Eye (tissue), 1 donor: ENCODE measurements around the gene RAX2.
A peak's percentile ranks its signal among the peaks of the same experiment; 100 is the strongest.
"Not testable (repeated sequence)": the region's sequence is repeated elsewhere in the genome, so short reads cannot be mapped to it uniquely, and the experiment has no call there.

ENCODE experiments used
- DNase-seq: peaks from one replicate; pipeline ENCODE4 v3.0.0-alpha.2; 2015

Gene RAX2

GRCh38 chr19:3775831-3776230 lies 3.8 kb upstream of the RAX2 start:
- no peak for DNase-seq

- DNase-seq, result no peak
Measured at GRCh38 chr19:3775374-3775711, 3.3 kb upstream of the RAX2 start.

- peak; percentile 55 for DNase-seq
Measured at GRCh38 chr19:3774621-3775373, 2.8 kb upstream of the RAX2 start.

- DNase-seq, result no peak
Measured at GRCh38 chr19:3773814-3774515, 1.9 kb upstream of the RAX2 start.

- DNase-seq, result no peak
Measured at GRCh38 chr19:3771000-3771905, 775 bp downstream of the RAX2 start.

GRCh38 chr19:3770136-3770999 lies 1.7 kb downstream of the RAX2 start:
- no peak for DNase-seq

- no peak for DNase-seq
Measured at GRCh38 chr19:3769494-3769893, 2.5 kb downstream of the RAX2 start.

GRCh38 chr19:3768748-3769099 lies 3.3 kb downstream of the RAX2 start:
- no peak for DNase-seq

GRCh38 chr19:3768015-3768747 lies 3.8 kb downstream of the RAX2 start:
- DNase-seq, result no peak

GRCh38 chr19:3767050-3767449 lies 5.0 kb downstream of the RAX2 start:
- no peak for DNase-seq

- no peak for DNase-seq
Measured at GRCh38 chr19:3766520-3766919, 5.5 kb downstream of the RAX2 start.

GRCh38 chr19:3765757-3766156 lies 6.3 kb downstream of the RAX2 start:
- DNase-seq, result not testable (repeated sequence)

GRCh38 chr19:3765121-3765520 lies 6.9 kb downstream of the RAX2 start:
- no peak for DNase-seq

- peak; percentile 100 for DNase-seq
Measured at GRCh38 chr19:3762501-3763459, 9.2 kb downstream of the RAX2 start, which contains the start of gene MRPL54. TSS of gene MRPL54 (plus strand) at chr19:3762682. CDS start at chr19:3762701, 19 bp downstream.

GRCh38 chr19:3762130-3762473 lies 9.9 kb downstream of the RAX2 start:
- DNase-seq, result no peak

- peak; percentile 95 for DNase-seq
Measured at GRCh38 chr19:3761382-3762129, 10.5 kb downstream of the RAX2 start, which contains the start of gene APBA3. TSS of gene APBA3 (minus strand) at chr19:3761692. CDS start at chr19:3760264, 1,428 bp downstream.

- no peak for DNase-seq
Measured at GRCh38 chr19:3760871-3761361, 11.1 kb downstream of the RAX2 start.

- no peak for DNase-seq
Measured at GRCh38 chr19:3759482-3760254, 12.4 kb downstream of the RAX2 start.

- DNase-seq, result not testable (repeated sequence)
Measured at GRCh38 chr19:3758297-3758696, 13.7 kb downstream of the RAX2 start.
